GM18505 (cell line): Measurements from ENCODE around the gene CAD.
"Not testable (repeated sequence)": the region's sequence is repeated elsewhere in the genome, so short reads cannot be mapped to it uniquely, and the experiment has no call there.

Experiments used
- ATAC-seq: cut with Tn5 transposase; IDR thresholded peaks from one replicate; pipeline ENCODE4 v1.9.1; 2021; ENCODE audit not compliant: unreplicated experiment
- POLR2A ChIP-seq: IDR thresholded peaks from 4 replicates; pipeline ENCODE4 v1.6.1; 2011; ENCODE audit warnings: borderline replicate concordance; ENCODE audit not compliant: insufficient read depth, insufficient read length; ENCODE audit errors: extremely low read depth

Gene CAD

GRCh38 chr2:27262379-27263286, 45.5 kb downstream of the CAD start, which contains the start of gene SLC30A3:
TSS of gene SLC30A3 (minus strand) at chr2:27263047. CDS start at chr2:27262906, 141 bp downstream.
- no peak for ATAC-seq
- no peak for TF ChIP-seq POLR2A

- ATAC-seq: no peak
- no peak for TF ChIP-seq POLR2A
Measured at GRCh38 chr2:27263287-27264252, 46.4 kb downstream of the CAD start.

GRCh38 chr2:27264253-27264752, 47.1 kb downstream of the CAD start:
- ATAC-seq: no peak
- TF ChIP-seq POLR2A: no peak

- ATAC-seq: no peak
- no peak for TF ChIP-seq POLR2A
Measured at GRCh38 chr2:27264753-27265535, 47.8 kb downstream of the CAD start.

DNA sequence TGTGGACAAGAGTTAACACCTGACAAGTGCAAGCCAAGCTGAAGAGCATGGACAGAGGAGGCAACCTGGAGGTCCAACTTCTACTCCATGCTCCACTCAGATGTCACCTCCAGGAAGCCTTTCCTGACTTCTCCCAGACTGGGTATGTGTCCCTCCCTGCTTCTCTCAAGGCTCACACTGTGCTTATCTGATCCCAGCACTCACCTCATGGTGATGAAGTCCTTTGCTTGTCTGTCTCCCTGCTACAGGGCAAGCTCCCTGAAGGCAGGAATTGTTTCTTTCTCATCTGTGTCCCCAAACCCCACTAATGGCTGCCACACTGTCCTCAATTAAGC, 48.3 kb downstream of the CAD start:
- no peak for TF ChIP-seq POLR2A
- no peak for ATAC-seq

DNA sequence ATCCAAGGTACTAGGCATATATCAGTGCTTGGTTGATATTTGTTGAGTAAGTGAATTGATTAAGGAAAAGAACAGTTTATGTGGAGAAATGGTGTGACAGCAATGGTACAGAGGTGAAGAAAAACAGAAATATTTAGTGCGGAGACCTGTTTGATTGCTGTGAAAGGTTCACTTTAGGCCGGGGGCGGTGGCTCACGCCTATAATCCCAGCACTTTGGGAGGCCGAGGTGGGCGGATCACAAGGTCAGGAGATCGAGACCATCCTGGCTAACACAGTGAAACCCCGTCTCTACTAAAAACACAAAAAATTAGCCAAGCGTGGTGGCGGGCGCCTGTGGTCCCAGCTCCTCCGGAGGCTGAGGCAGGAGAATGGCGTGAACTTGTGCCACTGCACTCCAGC, 51.1 kb downstream of the CAD start:
- ATAC-seq: not testable (repeated sequence)

GRCh38 chr2:27270131-27270530, 53.0 kb downstream of the CAD start:
- ATAC-seq: no peak
- TF ChIP-seq POLR2A: no peak

GRCh38 chr2:27270670-27271069, 53.5 kb downstream of the CAD start:
- ATAC-seq: no peak
- no peak for TF ChIP-seq POLR2A

DNA sequence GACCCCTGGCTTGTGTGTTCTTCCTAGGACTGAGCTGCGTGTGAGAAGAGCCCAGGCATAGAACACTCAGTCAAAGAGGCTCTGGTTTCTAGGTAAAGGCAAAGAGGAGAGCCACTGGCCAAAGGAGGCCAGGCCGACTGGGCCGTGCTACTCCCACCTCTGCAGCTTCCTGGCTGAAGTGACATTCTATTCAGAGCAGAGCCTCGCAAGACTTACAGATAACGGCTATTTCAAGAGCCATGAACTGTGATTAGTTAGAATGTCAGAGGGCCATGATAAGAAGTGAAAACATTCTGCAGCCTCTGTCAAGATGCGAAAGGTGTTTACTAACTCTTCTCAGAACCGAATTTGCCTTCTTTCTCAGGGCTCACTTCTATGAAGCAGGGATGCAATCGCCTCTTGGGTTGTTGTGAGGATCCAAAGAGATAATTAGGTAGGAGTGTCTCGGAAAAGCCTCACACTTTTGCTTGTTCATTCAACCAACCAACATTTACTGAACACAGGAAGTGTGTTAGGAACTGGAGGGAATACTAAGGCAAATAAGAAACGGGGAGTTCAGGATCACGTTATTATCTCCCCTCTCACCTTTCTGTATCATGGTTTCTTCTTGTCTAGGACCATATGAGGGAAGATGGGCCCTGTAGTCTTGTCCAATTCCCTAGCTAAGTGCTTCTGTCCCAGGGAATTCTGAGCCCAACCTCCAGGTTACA, 54.6 kb downstream of the CAD start:
- no peak for ATAC-seq
- no peak for TF ChIP-seq POLR2A

GRCh38 chr2:27272537-27273522, 55.7 kb downstream of the CAD start:
- not testable (repeated sequence) for ATAC-seq

DNA sequence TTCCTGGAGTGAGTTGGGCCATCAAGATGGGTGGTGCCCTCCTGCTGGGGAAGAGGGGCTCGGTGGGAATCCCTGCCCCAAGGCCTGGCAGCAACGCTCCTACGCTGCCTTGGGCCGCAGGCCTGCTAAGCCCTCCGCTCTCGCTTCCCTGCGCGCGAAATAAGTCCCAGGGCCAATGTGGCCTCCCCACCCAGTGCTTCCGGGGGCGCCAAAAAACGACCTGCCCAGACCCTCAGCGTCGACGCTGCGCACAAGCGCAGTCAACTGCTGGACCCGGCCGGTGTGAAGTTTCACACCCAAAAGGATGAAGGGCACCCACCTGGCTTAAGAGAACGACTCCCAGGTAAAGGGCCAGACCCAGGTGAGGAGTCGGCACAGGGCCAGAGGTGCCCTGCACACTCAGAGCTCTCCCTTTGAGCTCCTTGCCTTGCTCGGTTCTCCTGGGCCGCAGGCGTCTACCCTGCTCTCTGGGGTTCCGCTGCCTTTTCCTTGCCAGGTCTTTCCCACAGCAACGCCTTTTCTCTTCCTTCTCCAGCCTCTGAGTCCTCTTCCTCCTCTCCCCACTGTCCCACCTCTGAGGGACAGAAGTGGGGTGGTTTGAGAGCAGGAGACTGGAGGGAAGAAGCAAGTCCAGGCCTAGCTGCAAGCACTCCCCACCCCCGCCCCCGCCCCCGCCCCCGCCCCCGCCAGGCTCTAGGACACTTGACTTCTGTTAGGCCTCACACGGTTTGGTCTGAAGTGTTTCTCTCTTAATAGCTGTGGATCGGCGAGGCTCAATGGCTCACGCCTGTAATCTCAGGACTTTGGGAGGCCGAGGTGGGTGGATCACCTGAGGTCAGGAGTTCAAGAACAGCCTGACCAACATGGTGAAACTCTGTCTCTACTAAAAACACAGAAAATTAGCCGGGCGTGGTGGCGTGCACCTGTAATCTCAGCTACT, 58.3 kb downstream of the CAD start, which contains the start of gene DNAJC5G:
TSS of gene DNAJC5G (plus strand) at position 223 of the 940 bp plus-strand sequence. CDS start 1,296 bp downstream, outside the sequence.
- no peak for TF ChIP-seq POLR2A
- no peak for ATAC-seq

- TF ChIP-seq POLR2A: no peak
- no peak for ATAC-seq
Measured at GRCh38 chr2:27278010-27278409, 60.8 kb downstream of the CAD start.
